NCI-H510A (cell line): ENCODE data around the gene ADD3.
"Not testable (repeated sequence)": the region's sequence is repeated elsewhere in the genome, so short reads cannot be mapped to it uniquely, and the experiment has no call there.

Experiments used
- DNase-seq: peaks from one replicate; lab custom pipeline; 2025; lab: John Stamatoyannopoulos, UW

Gene ADD3

GRCh38 chr10:110033701-110034235 lies 26.0 kb downstream of the ADD3 start:
- DNase-seq, result no peak

- DNase-seq, result no peak
Observed at GRCh38 chr10:110034596-110034995, 26.8 kb downstream of the ADD3 start.

GRCh38 chr10:110035070-110035921 lies 27.5 kb downstream of the ADD3 start:
- DNase-seq, result no peak

GRCh38 chr10:110036640-110037039 lies 28.9 kb downstream of the ADD3 start:
- DNase-seq, result no peak

GRCh38 chr10:110039254-110039653 lies 31.5 kb downstream of the ADD3 start:
- DNase-seq, result no peak

- DNase-seq, result no peak
Observed at GRCh38 chr10:110040108-110040507, 32.3 kb downstream of the ADD3 start.

- no peak for DNase-seq
Observed at GRCh38 chr10:110040767-110041478, 33.1 kb downstream of the ADD3 start.

GRCh38 chr10:110041479-110041829 lies 33.7 kb downstream of the ADD3 start:
- DNase-seq, result no peak

GRCh38 chr10:110042181-110042580 lies 34.4 kb downstream of the ADD3 start:
- DNase-seq, result no peak

- DNase-seq, result no peak
Observed at GRCh38 chr10:110042891-110043290, 35.1 kb downstream of the ADD3 start.

GRCh38 chr10:110044681-110045080 lies 36.9 kb downstream of the ADD3 start:
- no peak for DNase-seq

- no peak for DNase-seq
Observed at GRCh38 chr10:110045772-110046171, 38.0 kb downstream of the ADD3 start.

- not testable (repeated sequence) for DNase-seq
Observed at GRCh38 chr10:110048145-110048544, 40.4 kb downstream of the ADD3 start.

- DNase-seq, result no peak
Observed at GRCh38 chr10:110048781-110049180, 41.0 kb downstream of the ADD3 start.

- DNase-seq, result not testable (repeated sequence)
Observed at GRCh38 chr10:110049889-110050591, 42.3 kb downstream of the ADD3 start.

GRCh38 chr10:110051487-110051886 lies 43.7 kb downstream of the ADD3 start:
- no peak for DNase-seq

GRCh38 chr10:110052916-110053315 lies 45.1 kb downstream of the ADD3 start:
- DNase-seq, result no peak

GRCh38 chr10:110056822-110057221 lies 49.0 kb downstream of the ADD3 start:
- DNase-seq, result no peak

- no peak for DNase-seq
Observed at GRCh38 chr10:110057456-110057855, 49.7 kb downstream of the ADD3 start.

- no peak for DNase-seq
Observed at GRCh38 chr10:110058212-110058611, 50.4 kb downstream of the ADD3 start.

- no peak for DNase-seq
Observed at GRCh38 chr10:110059925-110060324, 52.1 kb downstream of the ADD3 start.

- DNase-seq, result no peak
Observed at GRCh38 chr10:110061687-110062086, 53.9 kb downstream of the ADD3 start.

GRCh38 chr10:110065269-110065668 lies 57.5 kb downstream of the ADD3 start:
- no peak for DNase-seq
